B cell (primary cell): Measurements from ENCODE around the gene ACOT9.

ENCODE experiments used
- CTCF ChIP-seq: fragments of 200-600 bp; IDR thresholded peaks from one replicate; pipeline ENCODE4 v1.8.0; 2022; ENCODE audit warnings: antibody characterized with exemption, mild to moderate bottlenecking
- EZH2 ChIP-seq: IDR thresholded peaks from 2 replicates; pipeline ENCODE4 v1.6.1; 2012; ENCODE audit warnings: borderline replicate concordance, low read depth, mild to moderate bottlenecking, moderate library complexity, low read length; ENCODE audit not compliant: insufficient read depth, poor library complexity, severe bottlenecking

- TF ChIP-seq CTCF (no peak), EZH2 (no peak)
Observed at GRCh38 chrX:23788521-23788920, 45.4 kb upstream of the ACOT9 start.
